ENCODE results near the gene CYP4F3.

GRCh38 chr19:15616627-15617270 lies 23.9 kb upstream of the CYP4F3 start:
- TF ChIP-seq EZH2phosphoT487 (IDR thresholded peaks at IDR 0.05; ENCODE audit: insufficient read depth, low read depth) (no peak), EZH2 (IDR thresholded peaks at IDR 0.05; ENCODE audit: insufficient read depth, poor library complexity, severe bottlenecking) (no peak)
